SHP77 (cell line): ENCODE measurements around the gene MAGOH.
A peak's percentile ranks its signal among the peaks of the same experiment; 100 is the strongest.
"Not testable (repeated sequence)": the region's sequence is repeated elsewhere in the genome, so short reads cannot be mapped to it uniquely, and the experiment has no call there.

Source experiments
- DNase-seq, 2 experiments: peaks; one replicate each; lab custom pipeline; 2025; lab: John Stamatoyannopoulos, UW

MAGOH gene

DNA sequence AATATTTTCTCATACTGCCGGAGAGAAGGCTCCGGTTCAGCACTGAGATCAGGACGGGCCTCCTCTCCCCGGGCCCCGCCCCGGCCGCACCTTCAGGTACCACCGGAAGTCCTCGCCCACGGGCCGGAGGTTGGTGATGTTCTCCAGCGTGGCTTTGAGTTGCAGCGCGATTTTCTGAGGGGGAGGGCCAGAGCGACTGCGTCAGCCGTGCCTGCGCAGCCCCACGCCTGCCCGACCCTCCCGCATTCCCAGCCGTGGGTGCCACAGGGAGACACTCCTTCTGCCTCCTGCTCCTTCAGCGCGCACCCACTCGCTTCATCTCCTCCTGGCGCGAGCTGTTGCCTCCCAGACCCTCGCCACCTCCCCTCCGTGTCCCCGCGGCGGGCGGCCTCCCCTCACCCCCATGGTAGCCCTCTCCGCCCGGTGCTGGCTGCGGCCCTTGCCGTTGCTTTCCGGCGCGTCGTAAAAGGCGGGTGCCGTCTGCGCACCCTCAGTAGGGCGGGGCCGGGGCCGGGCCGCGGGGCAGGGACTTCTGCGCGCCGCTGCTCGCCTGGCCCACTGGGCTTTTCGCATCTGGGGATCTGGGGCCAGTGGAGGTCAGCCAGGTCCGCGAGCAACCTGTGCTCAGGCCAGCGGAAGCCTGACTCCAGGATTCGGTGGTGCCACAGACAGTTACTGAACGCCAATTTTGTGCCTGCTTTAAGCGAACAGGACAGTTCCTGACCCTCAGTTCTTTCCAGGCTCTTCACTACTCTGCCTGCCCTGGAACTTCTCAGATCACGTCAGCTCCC, 18.0 kb downstream of the MAGOH start, which contains the start of gene CZIB:
CZIB (minus strand) TSS at position 464 of the 791 bp plus-strand sequence; CDS start at position 405, 59 bp downstream.
- peak; percentile 92 to 95 for DNase-seq

DNA sequence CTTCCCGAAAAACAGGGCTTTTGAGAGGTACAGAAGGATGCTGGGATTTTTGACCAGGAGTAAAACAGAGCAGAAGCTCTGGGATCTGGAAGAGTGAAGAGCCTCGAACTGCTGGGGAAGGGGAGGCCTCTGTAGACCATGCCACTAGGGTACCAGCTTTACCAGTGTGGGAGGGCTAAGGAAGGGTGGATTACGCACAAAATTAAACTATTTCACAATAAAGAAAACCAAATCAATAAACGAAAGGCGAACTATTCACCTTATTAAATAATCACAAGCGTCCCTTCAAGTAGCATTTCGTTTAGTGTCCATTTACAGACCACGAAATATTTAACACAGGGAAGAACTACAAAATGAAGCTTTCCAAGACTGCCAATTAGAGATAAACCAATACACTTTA, 18.6 kb downstream of the MAGOH start:
- DNase-seq: no peak

GRCh38 chr1:53218201-53218600, 20.1 kb downstream of the MAGOH start:
- no peak for DNase-seq

DNA sequence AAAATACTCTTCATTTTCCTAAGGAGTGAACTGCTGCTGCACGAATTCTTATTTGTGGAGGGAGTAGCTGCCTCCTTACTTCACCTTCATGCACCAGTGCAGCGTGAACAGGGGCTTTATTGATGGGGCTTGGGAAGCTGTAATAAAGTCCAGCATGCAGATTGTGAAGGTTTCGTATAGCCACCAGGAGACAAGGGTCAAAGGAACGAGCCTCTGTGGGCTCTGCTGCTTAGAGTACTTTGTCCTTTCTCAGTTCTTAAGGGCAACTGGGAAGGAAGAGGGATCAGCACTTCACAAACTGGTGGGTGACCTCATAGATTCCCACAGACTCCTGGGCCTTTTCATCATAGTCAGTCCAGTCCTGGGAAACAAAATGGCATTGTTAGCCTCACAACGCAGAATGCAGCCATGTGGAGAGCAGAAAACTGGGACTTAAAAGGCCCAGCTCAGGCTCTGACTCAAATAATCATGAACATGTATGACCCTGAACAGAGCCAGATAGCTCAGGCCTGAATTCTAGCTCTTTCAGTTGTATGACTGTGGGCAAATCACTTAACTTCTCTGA, 23.9 kb downstream of the MAGOH start:
- no peak for DNase-seq

GRCh38 chr1:53210954-53211353, 27.4 kb downstream of the MAGOH start:
- DNase-seq: no peak

GRCh38 chr1:53210352-53210751, 28.0 kb downstream of the MAGOH start:
- DNase-seq: no peak

DNA sequence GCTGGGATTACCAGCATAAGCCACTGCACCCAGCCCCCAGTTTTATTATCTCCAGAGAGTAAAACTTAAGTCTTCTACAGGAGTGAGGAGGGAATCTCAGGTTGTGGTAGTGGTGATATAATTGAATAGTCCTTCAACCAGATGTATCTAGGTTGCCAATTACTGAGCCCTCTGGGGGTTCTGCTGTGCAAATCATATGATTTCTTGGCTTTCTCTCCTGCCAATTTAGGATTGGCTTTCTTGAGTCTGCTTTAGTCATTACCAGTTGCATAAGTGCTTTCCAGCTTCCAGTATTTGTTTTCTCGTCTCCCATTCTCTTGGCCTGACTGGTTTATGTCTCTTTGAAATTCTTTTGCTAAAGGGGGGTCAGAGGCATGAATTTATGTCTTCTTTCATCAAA, 30.6 kb downstream of the MAGOH start:
- no peak for DNase-seq

DNA sequence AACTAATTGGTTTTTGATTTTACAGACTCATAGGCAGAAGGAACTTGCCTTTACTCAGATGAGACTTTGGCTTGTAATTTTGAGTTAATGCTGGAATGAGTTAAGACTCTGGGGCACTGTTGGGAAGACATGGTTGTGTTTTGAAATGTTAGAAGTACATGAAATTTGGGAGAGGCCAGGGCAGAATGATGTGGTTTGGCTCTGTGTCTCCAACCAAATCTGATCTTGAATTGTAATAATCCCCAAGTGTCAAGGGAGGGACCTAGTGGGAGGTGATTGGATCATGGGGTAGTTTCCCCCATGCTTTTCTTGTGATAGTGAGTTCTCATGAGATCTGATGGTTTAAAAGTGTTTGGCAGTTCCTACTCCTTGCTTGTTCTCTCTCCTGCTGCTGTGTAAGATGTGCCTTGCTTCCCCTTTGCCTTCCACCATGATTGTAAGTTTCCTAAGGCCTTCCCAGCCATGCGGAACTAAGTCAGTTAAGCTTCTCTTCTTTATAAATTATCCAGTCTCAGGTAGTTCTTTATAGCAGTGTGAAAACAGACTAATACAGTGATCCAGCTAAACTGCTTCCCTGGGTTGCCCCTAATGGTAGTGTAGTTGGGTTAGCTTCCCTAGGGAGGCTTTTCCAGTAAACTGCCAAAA, 31.5 kb downstream of the MAGOH start:
- DNase-seq: no peak

- DNase-seq: not testable (repeated sequence)
Observed at GRCh38 chr1:53206083-53206685, 32.1 kb downstream of the MAGOH start.

GRCh38 chr1:53205496-53205895, 32.8 kb downstream of the MAGOH start:
- not testable (repeated sequence) for DNase-seq

- DNase-seq: no peak
Observed at GRCh38 chr1:53203466-53203865, 34.9 kb downstream of the MAGOH start.

- no peak for DNase-seq
Observed at GRCh38 chr1:53198241-53198651, 40.1 kb downstream of the MAGOH start.

DNA sequence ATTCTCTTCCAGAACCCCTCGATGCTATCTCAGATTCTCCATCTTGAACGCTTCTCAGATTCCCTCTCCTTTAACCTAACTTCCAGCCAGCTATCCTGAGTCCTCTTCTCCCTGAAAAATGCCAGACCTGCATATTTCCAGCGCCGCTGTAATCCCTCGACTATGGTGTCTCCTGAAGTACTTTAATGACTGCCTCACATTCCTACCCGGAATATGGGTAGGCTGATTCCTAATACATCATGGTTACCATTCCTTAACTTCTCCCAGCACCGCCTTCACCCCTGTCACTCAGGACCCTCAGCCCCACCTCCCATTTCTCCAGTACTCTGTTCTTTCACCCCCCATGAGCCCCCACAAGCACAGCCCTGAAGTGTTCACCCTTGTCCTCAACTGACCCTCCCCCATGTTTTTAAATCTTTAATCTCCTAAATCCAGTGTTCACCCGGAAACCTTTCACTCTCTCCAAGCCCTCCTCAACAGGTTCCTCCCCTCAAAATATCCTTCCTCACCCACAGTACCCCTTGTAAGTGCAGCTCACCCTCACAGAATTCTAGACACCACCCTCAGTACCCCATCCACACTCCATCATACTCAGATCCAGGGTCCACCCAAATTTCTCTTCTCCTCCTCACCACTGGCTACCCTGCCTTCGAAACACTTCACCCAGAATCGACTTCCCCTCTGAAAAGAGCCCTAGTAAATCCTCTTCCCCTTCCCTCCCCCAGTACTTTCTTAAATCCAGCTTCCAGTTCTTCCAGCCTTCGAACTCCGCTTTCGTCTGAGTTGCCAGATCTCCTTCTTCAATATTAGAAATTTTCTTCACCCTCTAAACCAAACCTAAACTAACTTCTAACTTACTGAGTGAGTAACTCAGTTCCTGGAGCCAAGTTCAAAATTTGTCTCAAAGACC, 40.8 kb downstream of the MAGOH start:
- no peak for DNase-seq

GRCh38 chr1:53196485-53197290, 41.6 kb downstream of the MAGOH start, which contains the start of gene CPT2:
CPT2 (plus strand) TSS chr1:53196824; CDS start chr1:53196944, 120 bp downstream.
- DNase-seq: peak; percentile 74 to 93

DNA sequence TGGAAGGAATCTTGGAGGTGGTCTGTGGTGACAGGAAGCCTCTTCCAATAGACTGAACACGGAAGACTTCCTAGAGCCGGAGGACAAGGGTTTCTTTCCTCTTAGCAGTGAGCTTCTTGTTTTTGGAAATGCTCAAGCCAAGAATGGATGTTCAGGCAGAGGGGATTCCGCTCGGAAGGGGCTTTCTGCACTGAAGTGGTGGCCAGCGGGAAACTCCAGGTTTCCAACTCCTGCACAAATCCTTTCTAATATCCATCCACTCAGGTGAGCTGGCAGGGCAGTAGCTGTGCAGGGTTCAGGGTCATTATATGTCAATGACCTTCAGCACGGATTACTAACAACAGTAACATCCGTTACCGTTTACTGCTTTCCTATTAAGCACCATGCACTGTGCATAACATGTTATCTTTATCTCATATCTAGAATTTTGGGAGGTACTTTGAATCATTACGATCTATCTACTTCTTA, 42.3 kb downstream of the MAGOH start:
- DNase-seq: no peak

DNA sequence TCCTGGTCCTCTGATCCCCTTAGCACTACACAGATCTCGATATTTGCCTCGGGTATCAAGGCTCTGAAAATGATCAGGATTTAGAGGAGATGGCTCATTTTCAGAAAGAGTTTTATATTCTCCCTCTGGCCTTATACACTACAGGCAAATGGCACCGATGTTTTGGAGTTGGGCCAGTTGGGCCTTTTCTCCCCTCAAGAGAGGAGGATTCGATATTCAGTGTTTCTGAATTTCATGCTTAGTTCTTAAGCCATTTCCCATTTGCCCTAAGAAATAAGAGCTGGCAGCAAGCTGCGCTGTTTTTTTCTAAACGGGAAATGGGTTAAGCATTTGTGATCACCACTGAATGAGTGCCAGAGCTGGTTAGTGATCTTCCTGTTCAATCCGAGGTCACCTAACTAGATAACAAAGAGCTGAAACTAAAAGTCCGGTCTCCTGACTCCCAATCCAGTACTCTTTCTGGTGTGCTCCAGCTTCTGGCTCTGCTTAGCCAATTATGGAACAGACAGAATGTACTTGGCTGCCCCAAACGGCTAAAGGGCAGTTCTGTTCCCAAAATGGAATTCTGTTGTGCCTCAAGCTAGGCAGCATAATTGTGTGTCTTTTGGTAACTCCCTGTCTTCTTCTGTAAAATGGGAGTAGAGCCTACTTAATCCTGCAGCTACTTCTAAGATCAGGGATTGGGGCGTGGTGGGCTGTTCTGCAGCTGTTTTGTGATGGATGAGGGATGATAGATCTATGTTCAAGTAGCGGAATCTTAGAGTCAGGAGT, 42.9 kb downstream of the MAGOH start:
- no peak for DNase-seq

- no peak for DNase-seq
Observed at GRCh38 chr1:53190210-53190611, 48.1 kb downstream of the MAGOH start.

- no peak for DNase-seq
Observed at GRCh38 chr1:53189061-53189460, 49.3 kb downstream of the MAGOH start.

DNA sequence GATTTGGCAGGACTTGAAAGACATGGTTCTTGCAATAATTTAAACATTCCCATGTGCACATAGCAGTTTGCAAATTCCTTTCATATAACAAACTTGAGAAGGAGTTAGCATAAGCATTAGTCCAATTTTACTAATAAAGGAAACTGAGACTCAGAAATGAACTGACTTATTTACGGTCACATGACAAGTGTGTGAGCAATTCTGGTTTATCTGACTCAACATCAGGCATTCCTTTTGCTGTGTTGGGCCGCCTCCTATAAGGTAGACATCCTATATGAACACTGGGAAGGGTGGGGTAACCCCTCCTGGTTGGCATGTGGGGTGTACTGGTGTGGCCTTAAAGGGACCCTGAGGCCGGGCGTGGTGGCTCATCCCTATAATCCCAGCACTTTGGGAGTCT, 50.2 kb downstream of the MAGOH start:
- no peak for DNase-seq

DNA sequence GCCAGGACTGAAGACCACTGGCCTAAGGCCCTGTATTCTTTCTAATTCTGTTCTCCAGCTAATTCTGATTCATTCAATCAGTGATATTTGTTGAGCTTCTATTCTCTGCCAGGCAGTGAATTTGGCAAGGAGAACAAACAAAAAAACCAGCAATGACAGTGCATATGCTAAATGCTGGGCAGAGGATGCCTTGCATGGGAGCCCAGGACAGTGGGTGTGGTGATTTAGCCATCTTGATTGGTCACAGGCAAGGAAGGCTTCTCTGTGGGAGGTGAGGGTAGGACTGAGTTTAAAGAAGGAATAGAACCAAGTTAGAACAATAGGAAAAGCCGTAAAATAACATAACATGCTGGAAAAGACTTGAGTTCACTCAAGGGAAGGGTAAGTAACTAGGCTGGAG, 50.9 kb downstream of the MAGOH start:
- DNase-seq: no peak
